ENCODE results near the gene PFKFB4.

The PFKFB4 gene

DNA sequence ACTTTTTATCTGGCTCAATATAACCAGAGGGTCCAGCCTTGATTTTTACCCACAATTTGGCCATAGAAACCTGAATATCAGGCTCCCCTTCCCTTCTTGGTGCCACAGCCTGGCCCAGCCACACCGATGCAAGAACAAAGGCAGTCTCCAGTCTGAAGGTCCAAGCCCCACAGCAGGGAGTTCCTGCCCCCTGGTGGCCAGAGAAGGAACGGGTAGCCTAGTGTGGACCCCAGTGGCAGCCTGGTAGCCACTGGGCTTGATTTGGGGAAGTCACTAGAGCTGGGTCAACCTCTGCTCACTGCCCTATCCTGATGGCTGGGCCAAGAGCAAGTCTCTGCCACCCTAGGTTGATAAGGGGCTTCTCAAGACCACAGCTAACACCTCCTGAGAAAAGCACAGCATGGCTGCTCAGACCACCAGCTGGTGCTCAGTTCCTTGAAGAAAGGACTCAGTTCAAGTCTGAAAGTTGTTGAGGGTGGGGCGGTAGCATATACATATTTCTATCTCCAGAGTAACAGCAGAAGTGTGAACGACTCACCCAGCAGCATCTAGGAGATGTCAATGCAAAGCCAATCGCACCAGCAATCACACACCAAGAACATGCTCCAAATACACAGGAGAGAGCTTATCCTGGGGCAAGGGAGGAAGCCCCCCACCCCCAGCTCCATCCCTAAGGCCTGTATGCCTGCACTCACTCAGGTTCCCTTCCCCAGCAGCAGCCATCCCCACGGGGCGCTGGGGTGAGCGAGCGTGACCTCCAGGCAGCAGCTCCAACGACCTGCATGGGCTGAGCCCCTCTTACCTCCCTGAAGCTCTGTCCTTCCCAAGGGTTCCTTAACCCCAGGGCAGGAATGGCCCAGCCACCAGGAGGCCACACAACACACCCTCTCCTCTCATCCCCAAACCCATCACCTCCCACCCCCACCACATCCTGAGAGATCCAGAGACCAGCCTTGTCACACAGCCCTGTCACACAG is 7.6 kb downstream of the PFKFB4 start:
- TF ChIP-seq, protein P1, sequence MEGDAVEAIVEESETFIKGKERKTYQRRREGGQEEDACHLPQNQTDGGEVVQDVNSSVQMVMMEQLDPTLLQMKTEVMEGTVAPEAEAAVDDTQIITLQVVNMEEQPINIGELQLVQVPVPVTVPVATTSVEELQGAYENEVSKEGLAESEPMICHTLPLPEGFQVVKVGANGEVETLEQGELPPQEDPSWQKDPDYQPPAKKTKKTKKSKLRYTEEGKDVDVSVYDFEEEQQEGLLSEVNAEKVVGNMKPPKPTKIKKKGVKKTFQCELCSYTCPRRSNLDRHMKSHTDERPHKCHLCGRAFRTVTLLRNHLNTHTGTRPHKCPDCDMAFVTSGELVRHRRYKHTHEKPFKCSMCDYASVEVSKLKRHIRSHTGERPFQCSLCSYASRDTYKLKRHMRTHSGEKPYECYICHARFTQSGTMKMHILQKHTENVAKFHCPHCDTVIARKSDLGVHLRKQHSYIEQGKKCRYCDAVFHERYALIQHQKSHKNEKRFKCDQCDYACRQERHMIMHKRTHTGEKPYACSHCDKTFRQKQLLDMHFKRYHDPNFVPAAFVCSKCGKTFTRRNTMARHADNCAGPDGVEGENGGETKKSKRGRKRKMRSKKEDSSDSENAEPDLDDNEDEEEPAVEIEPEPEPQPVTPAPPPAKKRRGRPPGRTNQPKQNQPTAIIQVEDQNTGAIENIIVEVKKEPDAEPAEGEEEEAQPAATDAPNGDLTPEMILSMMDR (IDR thresholded peaks at IDR 0.05; ENCODE audit: borderline replicate concordance, extremely low read depth, low read length, poor library complexity, severe bottlenecking): peak; percentile 96
- TF ChIP-seq EZH2 (IDR thresholded peaks at IDR 0.05; ENCODE audit: borderline replicate concordance, low read depth, low read length, severe bottlenecking): no peak
- H4K20me1 ChIP-seq (ENCODE audit: insufficient read depth, low read length): no peaks in the 10 kb centered on the region; the same call in 1 of the 2 replicates
- peak; percentile 83 for DNase-seq
- no peak overlapping the region for H3K4me2 ChIP-seq (ENCODE audit: insufficient read depth, low read length)
- H2AFZ ChIP-seq (ENCODE audit: low read depth, low read length): no peak overlapping the region
- 0 out of 2 replicates have a peak, but pooled peaks cover under 1% of the 10 kb centered on the region for H3K4me1 ChIP-seq (ENCODE audit: insufficient read depth, low read length)
- H3K4me3 ChIP-seq (ENCODE audit: low read depth in 1 of 2, low read length in 2 of 2): no peak overlapping the region
- H3K9ac ChIP-seq (ENCODE audit: low read depth, low read length): no peak overlapping the region
- peaks cover 20% of the 10 kb centered on the region; the same call in 1 of the 2 replicates for H3K36me3 ChIP-seq (ENCODE audit: insufficient read depth, low read length)
- no peaks in the 10 kb centered on the region for H3K9me3 ChIP-seq (ENCODE audit: insufficient read depth, low read length, severe bottlenecking)
- no peaks in the 10 kb centered on the region for H3K79me2 ChIP-seq (ENCODE audit: insufficient read depth, low read length)
- no peak overlapping the region for H3K27ac ChIP-seq (ENCODE audit: low read length)
- ATAC-seq (ENCODE audit: insufficient read depth, low read depth): peak; percentile 99
- no peaks in the 10 kb centered on the region for H3K27me3 ChIP-seq (ENCODE audit: insufficient read depth, low read length, poor library complexity)

DNA sequence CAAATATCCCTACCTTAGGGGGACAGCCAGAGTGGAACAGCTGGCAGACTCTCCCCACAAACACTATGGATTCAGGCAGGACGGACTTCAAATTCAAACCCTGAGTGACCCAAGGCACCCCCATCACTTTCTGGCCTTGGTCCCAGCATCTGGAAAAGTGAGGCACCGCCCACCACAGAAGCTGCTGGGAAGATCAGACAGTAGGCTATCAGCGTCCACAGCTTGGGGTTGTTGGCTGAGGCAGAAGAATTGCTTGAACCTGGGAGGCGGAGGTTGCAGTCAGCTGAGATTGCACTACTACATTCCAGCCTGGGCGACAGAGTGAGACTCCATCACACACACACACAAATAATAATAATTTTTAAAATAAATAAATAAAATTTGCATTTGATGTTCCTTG is 8.5 kb downstream of the PFKFB4 start:
- Histone ChIP-seq H3K4me1 (ENCODE audit: insufficient read depth, low read length) (no peaks in the 10 kb centered on the region), H3K4me3 (ENCODE audit: low read depth in 1 of 2, low read length in 2 of 2) (no peak overlapping the region), H3K27me3 (ENCODE audit: insufficient read depth, low read length, poor library complexity) (no peaks in the 10 kb centered on the region), H3K79me2 (ENCODE audit: insufficient read depth, low read length) (no peaks in the 10 kb centered on the region), H3K36me3 (ENCODE audit: insufficient read depth, low read length) (peaks cover 20% of the 10 kb centered on the region; the same call in 1 of the 2 replicates), H2AFZ (ENCODE audit: low read depth, low read length) (no peak overlapping the region), H3K27ac (ENCODE audit: low read length) (no peak overlapping the region), H3K9ac (ENCODE audit: low read depth, low read length) (no peak overlapping the region), H3K4me2 (ENCODE audit: insufficient read depth, low read length) (no peak overlapping the region), H4K20me1 (ENCODE audit: insufficient read depth, low read length) (no peaks in the 10 kb centered on the region; the same call in 1 of the 2 replicates), H3K9me3 (ENCODE audit: insufficient read depth, low read length, severe bottlenecking) (no peaks in the 10 kb centered on the region)
- ATAC-seq (ENCODE audit: insufficient read depth, low read depth) (no peak), DNase-seq (no peak)
- TF ChIP-seq, protein P1 (IDR thresholded peaks at IDR 0.05; ENCODE audit: borderline replicate concordance, extremely low read depth, low read length, poor library complexity, severe bottlenecking): no peak
- no peak for TF ChIP-seq EZH2 (IDR thresholded peaks at IDR 0.05; ENCODE audit: borderline replicate concordance, low read depth, low read length, severe bottlenecking)

DNA sequence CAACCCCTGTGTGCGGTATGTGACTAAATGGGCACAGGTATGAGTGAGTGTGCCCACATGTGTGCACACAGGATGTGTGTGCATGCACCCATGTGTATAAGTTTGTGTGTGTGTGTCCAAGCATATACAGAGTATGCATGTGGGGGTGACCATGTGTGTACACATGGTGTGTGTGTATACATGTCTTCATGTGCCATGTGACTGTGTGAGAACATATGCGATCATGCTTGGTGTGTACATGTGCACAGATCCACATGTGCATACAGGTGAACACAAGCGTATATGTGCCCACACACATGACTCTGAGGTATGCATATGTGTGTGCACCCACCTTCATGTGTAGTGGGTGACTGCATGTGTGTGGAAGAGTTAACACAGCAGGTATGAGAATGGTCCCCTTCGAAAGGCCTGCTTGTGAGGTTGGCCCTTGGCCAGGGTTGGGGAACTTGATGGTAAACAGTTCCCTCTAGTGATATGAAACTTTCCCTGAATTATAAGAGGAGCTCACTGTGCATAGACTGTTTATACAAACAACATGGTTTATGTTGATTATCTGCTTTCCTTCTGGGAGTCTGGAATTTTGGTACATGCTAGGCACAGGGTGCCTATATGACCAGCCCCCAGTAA is 10.3 kb downstream of the PFKFB4 start:
- Histone ChIP-seq H3K36me3 (ENCODE audit: insufficient read depth, low read length) (peaks cover 20% of the 10 kb centered on the region; the same call in 1 of the 2 replicates), H3K9me3 (ENCODE audit: insufficient read depth, low read length, severe bottlenecking) (no peaks in the 10 kb centered on the region), H3K4me1 (ENCODE audit: insufficient read depth, low read length) (no peaks in the 10 kb centered on the region), H3K9ac (ENCODE audit: low read depth, low read length) (no peak overlapping the region), H3K4me3 (ENCODE audit: low read depth in 1 of 2, low read length in 2 of 2) (no peak overlapping the region), H3K27me3 (ENCODE audit: insufficient read depth, low read length, poor library complexity) (no peaks in the 10 kb centered on the region), H3K4me2 (ENCODE audit: insufficient read depth, low read length) (no peak overlapping the region), H3K79me2 (ENCODE audit: insufficient read depth, low read length) (no peaks in the 10 kb centered on the region), H3K27ac (ENCODE audit: low read length) (no peak overlapping the region), H4K20me1 (ENCODE audit: insufficient read depth, low read length) (no peaks in the 10 kb centered on the region; the same call in 1 of the 2 replicates), H2AFZ (ENCODE audit: low read depth, low read length) (no peak overlapping the region)
- TF ChIP-seq EZH2 (IDR thresholded peaks at IDR 0.05; ENCODE audit: borderline replicate concordance, low read depth, low read length, severe bottlenecking): no peak
- TF ChIP-seq, protein P1 (IDR thresholded peaks at IDR 0.05; ENCODE audit: borderline replicate concordance, extremely low read depth, low read length, poor library complexity, severe bottlenecking): no peak
- no peak for ATAC-seq (ENCODE audit: insufficient read depth, low read depth)
- no peak for DNase-seq
